ENCODE results near the gene BMX.

The BMX gene

GRCh38 chrX:15576019-15576418, 75.4 kb downstream of the BMX start:
- DNase-seq: no peak

GRCh38 chrX:15579778-15580747, 79.5 kb downstream of the BMX start:
- no peak for DNase-seq

- no peak for DNase-seq
Measured at GRCh38 chrX:15594371-15594770, 93.8 kb downstream of the BMX start.

- no peak for DNase-seq
Measured at GRCh38 chrX:15598026-15598425, 97.4 kb downstream of the BMX start.

GRCh38 chrX:15599461-15599860, 98.9 kb downstream of the BMX start:
- DNase-seq: no peak

- no peak for DNase-seq
Measured at GRCh38 chrX:15600049-15600448, 99.4 kb downstream of the BMX start.

DNA sequence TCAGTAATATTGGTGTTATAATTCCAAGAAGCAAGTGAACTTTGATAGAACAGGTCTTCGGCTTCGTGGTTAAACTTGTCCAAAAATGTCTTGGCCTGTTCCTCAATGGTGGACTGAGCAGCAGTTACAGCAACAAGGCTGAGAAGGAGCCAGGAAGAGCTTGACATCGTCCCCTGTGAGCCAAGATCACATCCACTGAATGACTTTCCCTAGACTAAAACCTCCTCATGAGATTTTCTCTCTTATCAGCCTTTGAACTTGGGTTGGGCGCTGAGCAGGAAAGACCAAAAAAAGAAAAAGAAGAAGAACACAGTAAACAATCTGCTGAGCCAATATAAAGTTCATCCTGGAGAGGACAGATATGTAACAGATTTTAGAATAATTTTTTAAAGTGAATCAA, 100.1 kb downstream of the BMX start, which contains the start of gene ACE2:
ACE2 (minus strand) TSS at position 216 of the 400 bp plus-strand sequence; CDS start at position 167, 49 bp downstream.
- no peak for DNase-seq

- DNase-seq: no peak
Measured at GRCh38 chrX:15601932-15602331, 101.3 kb downstream of the BMX start.

DNA sequence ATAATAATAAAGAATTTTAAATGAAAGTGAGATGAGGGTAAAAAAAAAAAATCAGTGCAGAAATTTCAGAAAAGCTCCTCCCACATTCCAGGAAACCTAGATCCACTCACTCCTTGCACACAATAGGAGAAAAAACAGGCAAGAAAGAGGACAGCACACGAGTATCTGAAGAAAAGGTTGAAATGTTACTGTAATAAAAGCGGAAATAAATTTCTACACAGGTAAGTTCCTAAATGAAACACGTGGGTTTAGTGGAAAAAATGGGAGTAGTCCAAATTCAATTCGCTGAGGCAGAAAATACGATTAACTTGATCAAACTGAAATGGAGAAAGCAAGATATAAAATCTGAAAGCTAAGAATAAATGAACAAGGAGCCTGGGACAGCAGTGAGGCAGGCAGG, 102.2 kb downstream of the BMX start:
- no peak for DNase-seq

GRCh38 chrX:15605226-15605625, 104.6 kb downstream of the BMX start:
- no peak for DNase-seq
